Measurements from ENCODE around the gene VAMP2.

DNA sequence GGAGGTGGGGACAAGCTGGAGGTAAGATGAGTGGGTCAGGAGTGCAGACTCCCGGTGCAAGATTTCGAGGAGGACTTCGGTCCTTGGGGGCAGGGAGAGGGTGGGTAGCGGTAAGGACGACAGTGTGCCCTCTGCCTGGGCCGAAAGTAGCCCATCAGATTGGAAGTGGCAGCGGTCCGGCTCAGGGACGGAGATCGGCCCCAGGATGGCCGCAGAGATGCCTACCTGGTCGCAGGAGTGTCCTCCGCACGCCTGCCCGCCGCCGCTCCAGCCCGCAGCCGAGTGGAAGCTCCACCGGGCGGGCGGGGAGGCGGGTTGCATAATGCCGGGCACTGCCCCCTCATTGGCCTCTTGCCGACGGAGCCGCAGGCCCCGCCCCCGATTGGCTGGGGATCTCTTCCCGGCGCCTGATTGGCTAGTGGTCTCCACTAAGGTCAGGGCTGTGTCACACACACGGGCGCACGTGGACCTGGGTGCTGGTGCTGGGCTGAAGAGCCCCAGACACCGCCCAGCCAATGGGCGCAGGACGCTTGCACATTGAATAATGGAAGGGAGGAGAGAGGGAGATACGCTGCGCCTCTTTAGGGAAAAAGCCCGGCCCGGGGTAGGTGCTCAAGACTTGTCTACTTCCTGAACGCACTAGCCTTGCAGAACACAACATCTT lies 10.5 kb downstream of the VAMP2 start, which contains the start of gene PER1:
- TF ChIP-seq, protein P1, sequence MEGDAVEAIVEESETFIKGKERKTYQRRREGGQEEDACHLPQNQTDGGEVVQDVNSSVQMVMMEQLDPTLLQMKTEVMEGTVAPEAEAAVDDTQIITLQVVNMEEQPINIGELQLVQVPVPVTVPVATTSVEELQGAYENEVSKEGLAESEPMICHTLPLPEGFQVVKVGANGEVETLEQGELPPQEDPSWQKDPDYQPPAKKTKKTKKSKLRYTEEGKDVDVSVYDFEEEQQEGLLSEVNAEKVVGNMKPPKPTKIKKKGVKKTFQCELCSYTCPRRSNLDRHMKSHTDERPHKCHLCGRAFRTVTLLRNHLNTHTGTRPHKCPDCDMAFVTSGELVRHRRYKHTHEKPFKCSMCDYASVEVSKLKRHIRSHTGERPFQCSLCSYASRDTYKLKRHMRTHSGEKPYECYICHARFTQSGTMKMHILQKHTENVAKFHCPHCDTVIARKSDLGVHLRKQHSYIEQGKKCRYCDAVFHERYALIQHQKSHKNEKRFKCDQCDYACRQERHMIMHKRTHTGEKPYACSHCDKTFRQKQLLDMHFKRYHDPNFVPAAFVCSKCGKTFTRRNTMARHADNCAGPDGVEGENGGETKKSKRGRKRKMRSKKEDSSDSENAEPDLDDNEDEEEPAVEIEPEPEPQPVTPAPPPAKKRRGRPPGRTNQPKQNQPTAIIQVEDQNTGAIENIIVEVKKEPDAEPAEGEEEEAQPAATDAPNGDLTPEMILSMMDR (IDR thresholded peaks at IDR 0.05; ENCODE audit: insufficient read depth, low read depth, low read length), result no peak
- no peak for TF ChIP-seq EZH2 (IDR thresholded peaks at IDR 0.05; ENCODE audit: insufficient read depth, low read length)
